ENCODE data around the gene POLR2L.

Gene POLR2L

DNA sequence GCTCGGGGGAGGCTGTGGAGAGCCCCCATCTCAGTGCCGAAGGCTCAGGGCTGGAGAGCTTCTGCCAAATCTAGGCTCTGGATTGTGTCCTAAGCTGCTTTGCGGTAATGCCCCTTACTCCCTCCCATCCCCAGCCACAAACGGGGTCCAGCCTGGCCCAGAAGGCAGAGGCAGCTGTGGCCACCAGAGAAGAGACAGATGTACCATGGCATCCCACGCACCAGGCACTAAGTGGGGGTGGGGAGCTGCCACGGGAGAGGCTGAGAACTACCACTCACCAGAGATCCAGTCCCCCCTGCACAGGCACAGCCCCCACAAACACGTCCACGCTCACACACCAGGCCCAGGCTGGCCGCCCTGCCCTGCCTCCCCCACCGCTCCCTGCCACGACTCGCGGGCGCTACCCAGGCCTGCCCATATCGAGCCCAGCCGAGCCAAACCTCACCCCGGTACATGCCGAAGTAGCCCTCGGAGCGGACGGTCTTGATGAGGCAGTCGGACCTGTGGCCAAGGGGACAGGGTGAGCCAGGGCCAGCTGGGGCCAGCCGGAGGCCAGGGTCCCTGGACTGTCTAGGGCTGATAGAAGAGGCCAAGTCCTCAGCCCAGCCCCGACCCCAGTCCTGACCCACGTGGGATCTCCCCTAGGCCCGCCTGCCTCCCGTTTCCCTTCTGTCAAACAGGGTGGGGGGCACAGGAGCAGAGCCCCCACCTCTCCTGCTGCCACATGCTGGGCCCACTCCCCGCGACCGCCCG lies 48.1 kb downstream of the POLR2L start:
- DNase-seq (ENCODE audit: low read depth): no peak

DNA sequence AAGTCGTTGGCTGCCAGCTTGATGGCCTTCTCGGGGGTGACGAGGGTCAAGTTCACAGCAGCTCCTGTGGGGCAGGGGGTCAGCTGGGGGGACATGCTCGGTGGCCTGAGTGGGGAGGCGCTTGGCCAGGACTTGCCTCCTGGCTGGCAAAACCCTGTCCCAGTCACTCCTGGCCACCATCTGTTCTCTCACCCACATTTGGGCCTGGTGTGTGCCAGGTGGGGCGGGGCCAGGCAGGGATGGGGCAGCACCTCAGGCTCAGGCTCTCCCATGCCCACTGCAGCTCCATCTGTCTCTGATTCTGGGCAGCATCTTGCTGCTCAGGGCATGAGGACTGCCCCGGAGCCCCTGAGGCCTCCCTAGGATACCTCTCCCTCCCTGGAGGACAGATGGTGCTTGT lies 48.8 kb downstream of the POLR2L start:
- DNase-seq (ENCODE audit: low read depth): no peak

DNA sequence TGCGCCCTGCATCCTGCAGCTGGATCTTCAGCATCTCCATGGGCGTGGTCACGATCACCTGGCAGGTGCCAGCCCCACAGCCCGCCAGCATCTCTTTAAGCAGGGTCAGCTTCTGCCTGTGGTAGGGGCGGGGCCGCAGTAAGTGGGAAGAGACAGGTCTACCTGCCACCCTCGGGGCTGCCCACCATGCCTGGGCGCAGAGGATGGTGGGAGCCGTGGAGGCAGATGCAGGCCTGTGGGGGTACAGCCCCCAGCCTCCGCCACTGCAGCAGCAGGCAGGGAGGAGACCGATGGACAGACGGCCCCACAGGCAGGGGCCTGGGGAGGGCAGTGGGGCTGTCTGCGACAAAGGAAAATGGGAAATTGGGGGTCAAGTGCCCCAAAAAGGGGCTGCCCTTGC lies 49.5 kb downstream of the POLR2L start:
- DNase-seq (ENCODE audit: low read depth): no peak

DNA sequence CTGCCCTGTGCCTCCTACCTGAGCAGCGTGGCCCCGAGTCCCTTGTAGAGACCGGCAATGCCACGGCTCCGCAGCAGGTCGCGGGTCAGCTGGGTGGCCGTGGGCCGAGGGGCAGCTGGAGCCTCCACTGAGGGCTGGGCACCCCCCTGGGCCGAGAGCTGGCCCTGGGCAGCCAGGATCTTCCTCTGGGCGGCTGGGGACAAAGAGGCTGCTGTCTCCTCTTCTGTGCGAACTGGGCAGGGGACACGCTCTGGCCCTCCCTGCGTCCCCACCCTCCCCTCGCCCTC lies 49.9 kb downstream of the POLR2L start:
- no peak for DNase-seq (ENCODE audit: low read depth)

DNA sequence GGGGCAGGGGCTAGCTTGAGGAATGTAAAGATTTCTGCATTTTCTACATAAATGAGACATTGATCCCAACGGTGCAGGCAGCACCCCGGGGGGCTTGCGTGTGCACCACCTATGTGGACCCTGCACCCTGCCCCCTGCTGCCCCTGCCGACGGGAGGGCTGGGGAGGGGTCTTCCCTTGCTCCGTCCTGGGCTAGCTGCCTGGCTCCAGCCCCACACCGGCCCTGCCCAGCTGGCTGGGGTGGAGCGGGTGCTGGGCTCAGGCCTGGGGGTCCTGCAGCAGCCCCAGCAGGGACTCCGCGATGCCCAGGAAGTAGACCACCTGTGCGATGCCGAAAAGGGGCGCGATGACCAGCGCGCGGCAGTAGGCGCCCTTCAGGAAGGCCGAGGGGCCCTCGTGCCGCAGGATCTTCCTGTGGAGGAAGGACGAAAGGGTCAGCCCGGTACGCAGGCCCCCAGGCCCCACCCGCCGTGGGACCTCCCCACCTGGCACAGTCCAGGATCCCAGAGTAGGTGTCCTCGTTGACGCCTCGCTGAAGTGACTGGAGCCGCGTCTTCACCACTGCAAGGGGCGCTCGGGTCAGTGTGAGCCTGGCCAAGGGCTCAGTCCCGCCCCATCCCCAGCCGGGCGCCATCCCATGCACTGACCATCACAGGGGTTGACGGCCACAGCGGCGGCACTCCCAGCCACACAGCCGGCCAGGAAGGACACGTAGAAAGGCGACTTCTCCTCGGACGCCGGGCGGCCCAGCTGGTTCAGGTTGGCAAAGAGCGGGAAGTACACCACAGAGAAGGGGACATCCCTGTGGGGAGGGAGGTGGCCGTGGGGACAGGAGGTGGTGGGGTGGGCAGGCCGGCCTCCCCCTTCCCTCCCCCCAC lies 50.4 kb downstream of the POLR2L start:
- no peak for DNase-seq (ENCODE audit: low read depth)

DNA sequence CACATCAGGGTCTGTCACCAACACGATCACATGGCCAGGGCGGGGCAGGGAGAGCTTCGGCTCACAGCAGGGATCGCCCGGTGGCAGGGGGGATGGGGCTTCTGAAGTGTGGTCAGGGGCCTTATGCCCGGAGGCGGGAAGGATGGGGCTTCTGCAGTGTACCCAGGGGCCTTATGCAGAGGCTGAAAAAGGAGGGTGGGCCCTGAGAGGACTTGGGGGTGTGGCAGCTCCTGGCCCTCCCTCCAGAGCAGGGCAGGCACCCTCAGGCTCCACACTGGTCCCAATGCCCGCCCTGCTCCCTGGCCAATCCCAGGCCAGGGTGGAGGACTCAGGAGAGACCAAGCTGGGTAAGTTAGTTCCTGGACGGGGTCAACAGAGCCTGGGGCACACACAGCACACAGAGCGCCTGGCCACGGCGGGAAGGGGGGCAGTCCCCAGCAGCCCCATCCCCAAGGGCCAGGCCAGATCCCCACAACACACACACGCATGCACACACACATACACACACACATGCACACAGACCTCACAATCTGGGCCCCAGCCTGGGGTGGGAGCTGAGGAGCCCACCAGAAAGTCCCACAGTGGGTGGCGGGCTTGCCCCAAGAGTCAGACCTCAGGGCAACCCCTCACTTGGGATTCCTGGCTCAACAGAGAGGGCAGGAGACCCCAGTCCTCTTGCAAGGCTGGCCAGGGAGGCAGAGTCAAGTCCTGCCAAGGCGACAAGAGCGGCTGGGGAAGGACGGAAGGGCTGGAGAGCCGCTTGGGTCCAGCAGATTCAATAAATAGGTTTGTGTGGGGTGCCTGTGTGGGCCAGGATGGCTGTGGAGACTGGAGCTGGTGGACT lies 51.4 kb downstream of the POLR2L start:
- DNase-seq (ENCODE audit: low read depth): peak; percentile 64

DNA sequence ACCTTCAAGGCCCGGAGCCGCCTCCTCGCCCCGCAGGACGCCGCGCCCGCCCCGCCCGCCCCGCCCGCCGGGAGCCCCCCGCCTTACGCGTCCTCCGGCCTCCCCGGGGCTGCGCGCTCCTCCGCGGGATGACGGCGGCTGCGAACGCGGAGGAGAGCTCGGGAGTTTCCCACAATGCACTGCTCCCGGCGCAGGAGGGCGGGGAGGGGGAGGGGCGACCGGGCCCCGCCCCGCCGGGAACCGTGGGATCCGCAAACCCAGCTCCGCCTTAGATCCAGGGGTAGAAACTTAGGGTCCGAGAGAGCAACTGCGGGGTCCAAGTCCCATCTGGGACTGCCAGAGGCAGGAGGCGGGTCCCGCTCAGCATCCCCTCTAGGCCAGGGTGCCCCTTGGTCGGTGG lies 52.4 kb downstream of the POLR2L start, which contains the start of gene CEND1:
TSS of gene CEND1 (minus strand) at position 148 of the 400 bp plus-strand sequence. CDS start 1,514 bp downstream, outside the sequence.
- peak; percentile 53 for DNase-seq (ENCODE audit: low read depth)
